AML-193 (cell line): ENCODE measurements around the gene RSKR.
"Not testable (repeated sequence)": the region's sequence is repeated elsewhere in the genome, so short reads cannot be mapped to it uniquely, and the experiment has no call there.

Experiments used
- DNase-seq, 2 experiments: peaks; one replicate each; lab custom pipeline; 2025; lab: John Stamatoyannopoulos, UW

RSKR gene

GRCh38 chr17:28623696-28624095, 9.7 kb upstream of the RSKR start:
- DNase-seq: no peak

- DNase-seq: no peak
Observed at GRCh38 chr17:28622186-28622585, 8.2 kb upstream of the RSKR start.

DNA sequence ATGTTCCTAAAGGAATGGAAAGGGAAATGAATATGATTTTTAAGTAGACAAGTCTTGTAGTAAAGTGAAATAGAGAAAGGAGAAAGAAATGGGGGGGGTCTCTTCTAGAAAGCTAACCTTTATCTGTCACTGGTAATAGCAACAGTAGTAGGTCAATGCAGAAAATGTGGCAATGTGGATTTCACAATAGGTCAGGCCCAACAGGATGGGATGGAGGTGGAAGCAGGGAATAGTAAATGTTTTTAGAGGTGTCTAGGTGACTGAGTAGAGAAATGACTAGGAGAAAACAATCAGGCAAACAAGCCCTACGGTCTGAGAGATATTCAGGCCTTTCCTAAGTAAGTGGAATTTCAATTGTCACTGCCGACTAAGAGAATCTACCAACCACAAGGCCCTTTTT, 6.0 kb upstream of the RSKR start:
- no peak for DNase-seq

DNA sequence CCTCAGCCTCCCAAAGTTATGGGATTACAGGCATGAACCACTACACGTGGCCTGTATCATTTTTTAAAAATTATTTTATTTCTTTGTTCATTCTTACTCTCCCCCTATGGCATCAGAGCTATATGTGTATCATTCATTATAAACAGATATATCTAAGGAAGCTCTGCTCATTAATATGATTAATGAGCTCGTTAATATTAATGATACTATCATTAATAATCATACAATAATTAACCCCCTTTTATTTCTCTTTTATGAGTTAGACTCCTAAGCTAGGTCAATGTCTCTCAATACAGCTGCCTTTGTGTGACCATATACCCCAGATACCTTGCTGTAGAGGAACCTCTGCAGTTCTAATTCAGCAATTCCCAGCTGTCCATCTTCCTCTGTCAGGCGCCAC, 4.5 kb upstream of the RSKR start:
- DNase-seq: no peak

- DNase-seq: no peak
Observed at GRCh38 chr17:28616281-28616680, 2.3 kb upstream of the RSKR start.

DNA sequence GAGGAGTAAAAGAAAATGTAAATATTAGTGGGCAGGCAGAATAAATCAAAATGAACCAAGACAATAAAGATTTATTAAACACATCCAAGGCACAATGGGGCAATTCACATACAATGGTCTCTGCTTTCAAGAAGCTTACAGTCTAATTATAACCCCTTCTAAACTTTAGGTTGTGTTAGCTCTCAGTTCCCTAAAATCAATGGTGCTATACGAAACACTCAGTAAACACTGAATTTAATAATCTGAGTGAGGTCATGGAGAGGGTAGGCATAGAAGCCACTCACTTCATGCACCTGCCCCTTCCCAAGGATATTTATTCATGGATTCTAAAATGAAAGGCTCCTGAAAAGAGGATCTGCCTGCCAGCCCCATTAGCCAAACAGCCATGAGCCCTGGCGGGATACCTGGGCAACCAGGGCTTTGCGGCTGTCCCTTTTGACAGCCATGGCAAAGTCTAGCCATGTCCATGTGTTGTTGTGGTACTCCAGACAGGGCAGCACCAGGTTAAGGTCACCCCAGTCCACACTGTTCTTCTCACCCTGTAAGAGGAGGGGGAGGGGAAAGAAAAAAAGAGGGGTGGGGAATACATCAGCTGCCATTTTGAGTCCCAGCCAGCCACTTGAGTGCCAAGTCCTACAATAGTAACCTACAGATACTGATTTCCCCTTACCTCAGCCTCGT, 1.4 kb upstream of the RSKR start:
- DNase-seq: no peak

DNA sequence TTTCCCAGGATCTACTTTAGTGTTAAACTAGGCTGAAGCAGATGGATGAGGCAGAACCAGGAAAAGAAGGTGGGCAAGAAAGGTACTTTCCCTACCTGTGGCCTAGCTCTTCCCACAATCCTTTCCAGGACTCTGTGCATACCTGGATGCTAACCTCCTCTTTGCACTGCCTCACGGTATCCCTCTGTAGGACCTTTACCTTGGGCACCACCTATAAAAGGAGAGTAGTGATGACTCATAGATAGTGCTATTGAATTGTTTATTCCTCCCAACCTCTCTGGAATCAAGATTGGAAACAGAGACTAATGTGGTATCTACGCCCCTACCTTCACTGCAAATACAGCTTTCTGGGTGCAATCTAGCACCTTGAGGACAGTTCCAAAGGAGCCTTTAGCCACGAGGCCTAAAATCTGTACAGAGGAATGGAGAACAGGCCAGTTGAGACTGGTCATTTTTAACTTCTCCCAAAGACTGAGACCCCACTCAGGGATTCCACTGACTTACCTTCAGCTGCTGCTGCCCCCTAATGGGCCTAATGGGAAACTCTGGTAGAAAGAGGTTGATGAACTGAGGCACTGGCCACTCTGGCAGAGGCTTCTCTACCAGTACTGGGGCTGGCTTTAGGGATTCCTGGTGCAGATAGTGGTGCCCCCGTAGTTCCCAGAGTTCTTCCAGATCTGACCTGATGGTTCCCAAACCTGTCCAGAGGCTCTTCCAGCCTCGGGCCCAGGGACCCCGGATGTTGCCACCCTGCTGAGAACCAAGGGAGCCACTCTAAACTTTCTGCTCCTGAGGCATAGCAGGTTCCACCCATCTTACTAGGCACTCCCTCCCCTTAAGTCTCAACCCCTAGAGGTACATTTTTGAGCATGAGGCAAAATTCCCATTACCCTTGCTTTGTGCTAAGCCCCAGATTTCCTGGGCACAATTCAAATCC, 781 bp downstream of the RSKR start:
- peak; percentile 25 to 26 for DNase-seq

- no peak for DNase-seq
Observed at GRCh38 chr17:28612531-28612930, 1.5 kb downstream of the RSKR start.

DNA sequence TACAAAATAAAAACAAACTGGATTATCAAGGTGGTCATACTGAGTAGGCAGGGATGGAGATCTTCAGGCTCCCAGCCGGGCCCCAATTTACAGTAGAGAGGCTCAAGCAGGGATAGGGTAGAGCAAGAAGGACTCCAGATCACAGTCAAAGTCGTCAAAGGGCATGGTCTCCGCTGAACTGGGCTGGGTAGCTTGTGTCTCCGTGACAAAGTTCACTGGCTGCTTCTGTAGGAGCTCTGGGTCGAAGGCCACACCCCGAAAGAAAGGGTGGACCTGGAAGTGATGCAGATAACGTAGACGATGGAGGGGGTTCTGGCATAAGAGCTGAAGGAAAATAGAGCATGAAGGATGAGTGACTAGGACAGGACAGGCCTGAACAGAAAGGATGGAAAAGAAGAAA, 3.6 kb downstream of the RSKR start:
- DNase-seq: no peak

GRCh38 chr17:28604031-28604430, 10.0 kb downstream of the RSKR start:
- not testable (repeated sequence) for DNase-seq

- DNase-seq: peak; percentile 78 to 79
Observed at GRCh38 chr17:28599311-28600184, 14.4 kb downstream of the RSKR start.

GRCh38 chr17:28598799-28599310, 15.1 kb downstream of the RSKR start, which contains the start of gene SPAG5:
Gene SPAG5 (minus strand): TSS chr17:28599025. CDS start chr17:28598946, 79 bp downstream.
- DNase-seq: peak; percentile 93 to 96

DNA sequence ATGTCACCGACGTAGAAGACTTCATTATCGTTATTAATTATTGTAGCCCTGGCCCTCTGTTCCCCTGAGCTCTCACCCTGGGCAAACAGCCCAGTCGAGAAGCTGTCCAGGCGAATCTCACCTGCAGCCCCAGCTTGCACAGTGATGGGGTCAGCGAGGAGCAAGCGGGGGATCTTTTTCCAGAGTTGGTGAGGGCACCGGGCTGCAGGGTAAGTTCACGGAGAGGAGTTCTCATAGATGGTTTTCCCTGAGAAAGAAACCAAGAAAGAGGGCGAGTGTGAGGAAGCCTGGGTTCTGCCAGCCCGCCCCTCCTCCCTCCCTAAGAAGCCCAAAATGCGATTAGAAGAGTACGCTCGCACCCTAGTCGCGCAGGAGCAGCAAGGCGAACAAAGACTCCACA, 15.6 kb downstream of the RSKR start:
- DNase-seq: no peak

GRCh38 chr17:28597606-28598383, 16.2 kb downstream of the RSKR start:
- DNase-seq: peak; percentile 38 to 55

- no peak for DNase-seq
Observed at GRCh38 chr17:28592260-28592659, 21.7 kb downstream of the RSKR start.

DNA sequence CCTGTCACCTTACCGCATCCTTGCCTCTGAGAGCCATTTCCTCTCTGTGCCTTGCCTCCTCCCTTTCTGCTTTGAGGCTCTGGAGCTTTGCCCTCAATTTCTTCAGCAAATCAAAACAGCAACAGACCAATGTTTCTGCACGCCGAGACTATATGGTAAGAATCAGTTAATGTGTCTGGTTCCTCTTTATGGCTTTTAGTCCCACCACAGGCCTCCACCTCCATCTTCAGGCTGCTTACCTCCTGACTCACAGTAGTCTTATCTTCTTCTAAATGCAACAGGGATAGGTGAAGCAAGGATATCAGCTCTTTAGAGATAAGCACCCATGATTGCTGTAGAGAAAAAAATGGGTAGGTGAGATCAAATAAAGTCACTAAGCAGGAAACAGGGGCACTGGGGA, 28.1 kb downstream of the RSKR start:
- no peak for DNase-seq

DNA sequence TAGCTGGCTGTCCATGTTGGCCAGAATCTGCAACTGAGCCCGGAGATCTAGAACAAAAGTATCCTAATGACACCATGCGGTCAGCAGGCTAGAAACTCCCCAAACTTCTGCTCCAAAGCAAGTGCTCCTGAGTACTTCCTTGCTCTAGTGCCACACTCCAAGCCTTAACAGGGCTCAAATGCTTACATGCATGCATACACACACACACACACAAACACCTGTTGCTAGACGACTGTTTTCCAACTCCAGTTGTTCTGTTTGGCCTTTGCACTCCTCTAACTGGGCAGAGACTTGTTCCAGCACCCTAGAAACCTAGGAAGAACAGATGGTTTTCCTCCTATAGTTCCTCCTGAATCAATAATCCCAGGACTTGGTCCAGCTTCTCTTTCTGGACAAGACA, 29.6 kb downstream of the RSKR start:
- no peak for DNase-seq

- no peak for DNase-seq
Observed at GRCh38 chr17:28582513-28582912, 31.5 kb downstream of the RSKR start.

- DNase-seq: no peak
Observed at GRCh38 chr17:28580959-28581358, 33.0 kb downstream of the RSKR start.

GRCh38 chr17:28579526-28579925, 34.5 kb downstream of the RSKR start:
- no peak for DNase-seq
